NCI-H748 (cell line): ENCODE results near the gene EZR.

ENCODE experiments used
- DNase-seq: peaks from one replicate; lab custom pipeline; 2025; ENCODE audit not compliant: unreplicated experiment; lab: John Stamatoyannopoulos, UW

EZR gene

GRCh38 chr6:158780246-158780884 lies 38.8 kb downstream of the EZR start:
- no peak for DNase-seq

- DNase-seq, result no peak
Measured at GRCh38 chr6:158778005-158778527, 41.1 kb downstream of the EZR start.

GRCh38 chr6:158777510-158777909 lies 41.7 kb downstream of the EZR start:
- no peak for DNase-seq

GRCh38 chr6:158776737-158777136 lies 42.4 kb downstream of the EZR start:
- no peak for DNase-seq

- DNase-seq, result no peak
Measured at GRCh38 chr6:158775832-158776231, 43.3 kb downstream of the EZR start.

- DNase-seq, result no peak
Measured at GRCh38 chr6:158774717-158775449, 44.3 kb downstream of the EZR start.

GRCh38 chr6:158773581-158774449 lies 45.4 kb downstream of the EZR start:
- DNase-seq, result no peak

GRCh38 chr6:158772851-158773371 lies 46.3 kb downstream of the EZR start:
- no peak for DNase-seq

- no peak for DNase-seq
Measured at GRCh38 chr6:158772172-158772571, 47.0 kb downstream of the EZR start.

GRCh38 chr6:158771399-158772152 lies 47.6 kb downstream of the EZR start:
- DNase-seq, result no peak

GRCh38 chr6:158770533-158771330 lies 48.4 kb downstream of the EZR start:
- no peak for DNase-seq

- no peak for DNase-seq
Measured at GRCh38 chr6:158769771-158770432, 49.3 kb downstream of the EZR start.

- no peak for DNase-seq
Measured at GRCh38 chr6:158769234-158769770, 49.9 kb downstream of the EZR start.

GRCh38 chr6:158768436-158768835 lies 50.7 kb downstream of the EZR start:
- DNase-seq, result no peak

- no peak for DNase-seq
Measured at GRCh38 chr6:158767709-158768108, 51.5 kb downstream of the EZR start.

GRCh38 chr6:158766621-158767455 lies 52.3 kb downstream of the EZR start:
- DNase-seq, result no peak

GRCh38 chr6:158765499-158766068 lies 53.6 kb downstream of the EZR start:
- no peak for DNase-seq

GRCh38 chr6:158764926-158765325 lies 54.2 kb downstream of the EZR start:
- no peak for DNase-seq
